ENCODE results near the gene CEP350. TPM values are rescaled to one million over a fixed set of nuclear protein-coding genes. Genes with fewer than 3 reads are reported as not detected.

The CEP350 gene
- polyA plus RNA-seq, 6 donors from 2014 or later = 5.5 to 78.9 (median 37.0) TPM

GRCh38 chr1:180136331-180136967 is 181.8 kb downstream of the CEP350 start:
- Mint-ChIP-seq H3K27me3 (peaks cover 14 to 50% (median 41%) of the 10 kb centered on the region in 3 donors), H3K27ac (peak overlapping the region in 1 of 6 donors; percentile 30), H3K36me3 (peaks cover 9 to 17% of the 10 kb centered on the region in 2 donors), H3K4me1 (no peaks in the 10 kb centered on the region), H3K9me3 (peaks cover 5 to 17% (median 9%) of the 10 kb centered on the region in 7 donors), H3K4me3 (no peak overlapping the region)
- ATAC-seq (ENCODE audit: low read depth in 2 of 2) (no peak), DNase-seq (no peak)

DNA sequence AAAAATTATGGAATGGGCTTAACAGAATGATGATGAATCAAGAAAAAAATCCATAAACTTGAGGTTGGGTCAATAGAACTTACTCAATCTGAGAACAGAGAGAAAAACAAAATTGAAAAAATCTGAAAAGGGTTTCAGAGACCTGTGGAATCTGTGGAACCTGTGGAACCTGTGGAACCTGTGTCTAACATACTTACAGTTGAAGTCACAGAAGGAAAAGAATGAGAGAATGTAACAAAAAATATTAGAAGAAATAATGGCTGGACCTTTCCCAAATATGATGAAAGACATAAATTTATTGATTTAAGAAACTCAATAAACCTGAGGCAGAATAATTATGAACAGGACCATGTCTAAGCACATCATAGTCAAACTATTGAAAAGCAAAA is 182.4 kb downstream of the CEP350 start:
- H3K4me1 Mint-ChIP-seq = no peaks in the 10 kb centered on the region
- peaks cover 5 to 17% (median 9%) of the 10 kb centered on the region in 7 donors for H3K9me3 Mint-ChIP-seq
- no peak overlapping the region for H3K27ac Mint-ChIP-seq
- peaks cover 9 to 12% of the 10 kb centered on the region in 2 donors for H3K36me3 Mint-ChIP-seq
- no peak for DNase-seq
- H3K27me3 Mint-ChIP-seq = peaks cover 14 to 45% (median 40%) of the 10 kb centered on the region in 3 donors
- ATAC-seq (ENCODE audit: low read depth in 2 of 2) = no peak
- H3K4me3 Mint-ChIP-seq = no peak overlapping the region

GRCh38 chr1:180137776-180138175 is 183.2 kb downstream of the CEP350 start:
- no peak for DNase-seq
- H3K4me1 Mint-ChIP-seq = no peaks in the 10 kb centered on the region
- peaks cover 14 to 36% (median 36%) of the 10 kb centered on the region in 3 donors for H3K27me3 Mint-ChIP-seq
- no peak overlapping the region for H3K27ac Mint-ChIP-seq
- no peak overlapping the region for H3K4me3 Mint-ChIP-seq
- H3K36me3 Mint-ChIP-seq = peaks cover 9 to 10% of the 10 kb centered on the region in 2 donors
- peaks cover 5 to 17% (median 9%) of the 10 kb centered on the region in 7 donors for H3K9me3 Mint-ChIP-seq
- no peak for ATAC-seq (ENCODE audit: low read depth in 2 of 2)

- Mint-ChIP-seq H3K27ac (no peak overlapping the region), H3K9me3 (peaks cover 4 to 9% (median 9%) of the 10 kb centered on the region in 7 donors), H3K27me3 (peaks cover 9 to 30% (median 17%) of the 10 kb centered on the region in 3 donors), H3K4me3 (no peak overlapping the region), H3K4me1 (no peaks in the 10 kb centered on the region), H3K36me3 (peaks cover 7 to 9% of the 10 kb centered on the region in 2 donors)
- no peak for DNase-seq
- ATAC-seq (ENCODE audit: low read depth in 2 of 2) = no peak
Observed at GRCh38 chr1:180141381-180141934, 186.8 kb downstream of the CEP350 start.

DNA sequence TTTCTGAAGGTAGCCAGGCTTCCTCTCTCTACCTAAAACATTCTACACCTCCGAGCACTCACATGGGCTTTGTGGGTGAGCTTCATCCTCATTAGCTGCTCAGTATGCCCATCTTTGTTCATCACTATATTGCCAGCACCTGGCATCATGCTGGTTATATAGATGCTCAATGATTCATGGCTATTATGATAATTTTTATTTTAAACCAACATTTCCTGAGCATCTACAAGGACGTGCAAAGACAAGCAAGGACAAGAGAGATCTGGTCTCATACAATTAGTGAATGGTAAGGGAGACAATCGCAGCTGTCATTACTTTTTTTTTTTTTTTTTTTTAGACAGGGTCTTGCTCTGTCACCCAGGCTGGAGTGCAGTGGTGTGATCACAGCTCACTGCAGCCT is 188.7 kb downstream of the CEP350 start:
- Mint-ChIP-seq H3K4me3 (no peak overlapping the region), H3K36me3 (no peaks in the 10 kb centered on the region), H3K27ac (no peak overlapping the region), H3K9me3 (peaks cover 0 to 2% (median 0%) of the 10 kb centered on the region in 7 donors), H3K27me3 (peaks cover 9 to 24% (median 9%) of the 10 kb centered on the region in 3 donors), H3K4me1 (no peaks in the 10 kb centered on the region)
- DNase-seq = no peak
- ATAC-seq (ENCODE audit: low read depth in 2 of 2) = no peak

DNA sequence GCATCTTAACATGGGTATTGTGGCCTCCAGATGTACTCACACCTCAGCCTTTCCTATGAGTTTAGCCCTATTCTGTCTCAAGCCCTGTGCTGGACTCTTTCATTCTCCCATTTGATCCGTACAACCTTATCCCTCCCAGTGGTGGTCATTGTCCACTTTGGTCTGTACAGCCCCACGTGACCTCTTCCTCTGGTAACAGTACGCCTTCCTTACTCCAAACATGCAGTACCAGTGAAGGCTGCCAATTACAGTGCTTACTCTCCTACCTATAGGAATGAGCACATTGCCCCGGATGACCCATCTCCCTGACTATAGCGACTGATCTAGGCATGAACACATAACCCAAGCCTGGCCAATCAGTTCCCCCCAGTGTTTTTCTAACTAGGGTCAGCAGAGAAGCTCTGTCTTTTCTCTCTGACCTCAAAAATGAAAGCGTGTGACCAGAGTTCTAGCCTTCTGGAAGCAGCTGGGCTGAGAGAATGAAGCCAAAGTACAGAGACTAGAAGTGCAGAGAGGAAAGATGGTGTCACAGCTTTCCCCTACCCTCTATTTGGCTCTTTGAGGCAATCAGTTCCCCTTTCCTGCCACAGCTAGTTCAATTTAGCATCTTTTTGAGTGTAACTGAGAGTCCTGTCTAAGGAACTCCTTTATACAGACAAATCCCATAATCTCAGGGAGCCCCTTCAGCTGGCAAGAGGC is 190.2 kb downstream of the CEP350 start:
- no peaks in the 10 kb centered on the region for H3K4me1 Mint-ChIP-seq
- H3K36me3 Mint-ChIP-seq = no peaks in the 10 kb centered on the region
- ATAC-seq (ENCODE audit: low read depth in 2 of 2) = no peak
- H3K4me3 Mint-ChIP-seq = peak overlapping the region in 1 of 8 donors; percentile 36
- H3K27ac Mint-ChIP-seq = no peak overlapping the region
- H3K9me3 Mint-ChIP-seq = no peaks in the 10 kb centered on the region
- H3K27me3 Mint-ChIP-seq = peaks cover 3 to 24% (median 12%) of the 10 kb centered on the region in 3 donors
- no peak for DNase-seq

DNA sequence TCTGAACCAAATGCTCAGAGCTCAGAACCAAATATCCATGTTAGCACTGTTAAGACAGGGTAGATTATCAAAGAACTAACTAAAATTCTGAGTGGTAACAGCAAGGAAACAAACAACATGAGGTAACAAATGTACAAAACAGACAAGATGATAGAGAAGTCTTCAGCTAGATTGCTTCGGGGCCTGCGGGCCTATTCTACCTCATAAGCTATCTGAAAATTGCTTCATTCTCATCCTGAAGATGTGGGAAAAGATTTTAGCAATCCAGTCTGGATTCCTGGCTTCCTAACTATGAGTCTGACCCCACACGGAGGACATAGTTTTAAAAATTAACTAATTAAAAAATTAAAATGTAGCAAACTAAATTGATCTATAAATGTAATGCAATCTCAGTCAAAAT is 190.8 kb downstream of the CEP350 start:
- no peak for DNase-seq
- no peaks in the 10 kb centered on the region for H3K9me3 Mint-ChIP-seq
- H3K27ac Mint-ChIP-seq = no peak overlapping the region
- no peak for ATAC-seq (ENCODE audit: low read depth in 2 of 2)
- H3K36me3 Mint-ChIP-seq = no peaks in the 10 kb centered on the region
- H3K27me3 Mint-ChIP-seq = peaks cover 5 to 24% (median 12%) of the 10 kb centered on the region in 3 donors
- no peaks in the 10 kb centered on the region for H3K4me1 Mint-ChIP-seq
- no peak overlapping the region for H3K4me3 Mint-ChIP-seq

- Mint-ChIP-seq H3K4me1 (peaks cover 9 to 14% (median 13%) of the 10 kb centered on the region in 3 donors), H3K4me3 (no peak overlapping the region), H3K9me3 (no peaks in the 10 kb centered on the region), H3K27ac (no peak overlapping the region), H3K27me3 (peaks cover 0 to 7% (median 5%) of the 10 kb centered on the region in 3 donors), H3K36me3 (no peaks in the 10 kb centered on the region)
- DNase-seq (no peak), ATAC-seq (ENCODE audit: low read depth in 2 of 2) (no peak)
Observed at GRCh38 chr1:180150982-180151381, 196.4 kb downstream of the CEP350 start.

- no peak for ATAC-seq (ENCODE audit: low read depth in 2 of 2)
- Mint-ChIP-seq H3K27me3 (peaks cover 0 to 7% (median 5%) of the 10 kb centered on the region in 3 donors), H3K4me3 (peak overlapping the region in 1 of 8 donors; percentile 79), H3K27ac (no peak overlapping the region), H3K4me1 (peaks cover 14 to 20% (median 18%) of the 10 kb centered on the region in 3 donors), H3K36me3 (no peaks in the 10 kb centered on the region), H3K9me3 (no peaks in the 10 kb centered on the region)
- DNase-seq = no peak
Observed at GRCh38 chr1:180151508-180151907, 196.9 kb downstream of the CEP350 start.

DNA sequence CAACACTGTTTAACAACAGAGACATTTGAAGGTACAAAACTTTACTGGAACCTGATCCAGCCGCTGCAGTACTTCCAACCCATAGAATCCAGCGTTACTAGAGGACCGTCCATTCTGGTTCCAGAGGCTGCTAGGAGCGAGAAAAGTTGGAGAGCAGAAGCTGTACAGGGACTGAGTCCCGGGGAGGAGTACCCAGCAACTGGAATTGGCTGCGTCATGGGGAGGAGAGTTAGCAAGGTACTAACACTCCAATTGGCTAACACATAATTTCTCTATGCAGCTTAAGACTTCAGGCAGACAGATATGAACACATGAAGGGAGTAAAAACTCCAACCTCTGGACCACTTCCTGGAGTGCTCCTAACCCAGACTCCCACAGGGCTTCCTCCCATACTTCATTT is 198.0 kb downstream of the CEP350 start:
- H3K36me3 Mint-ChIP-seq = no peaks in the 10 kb centered on the region
- H3K4me3 Mint-ChIP-seq = peak overlapping the region in 3 of 8 donors; percentile 17 to 79 (median 78)
- H3K27ac Mint-ChIP-seq = peak overlapping the region in 1 of 6 donors; percentile 44
- H3K9me3 Mint-ChIP-seq = no peaks in the 10 kb centered on the region
- H3K4me1 Mint-ChIP-seq = peaks cover 19 to 28% (median 23%) of the 10 kb centered on the region in 3 donors
- ATAC-seq (ENCODE audit: low read depth in 2 of 2) = no peak
- DNase-seq = no peak
- peaks cover 0 to 7% (median 5%) of the 10 kb centered on the region in 3 donors for H3K27me3 Mint-ChIP-seq

- H3K9me3 Mint-ChIP-seq = no peaks in the 10 kb centered on the region
- peaks cover 22 to 29% (median 25%) of the 10 kb centered on the region in 3 donors for H3K4me1 Mint-ChIP-seq
- H3K27me3 Mint-ChIP-seq = peaks cover 0 to 7% (median 5%) of the 10 kb centered on the region in 3 donors
- H3K27ac Mint-ChIP-seq = peak overlapping the region in 2 of 6 donors; percentile 42 to 44
- H3K4me3 Mint-ChIP-seq = peak overlapping the region in 5 of 8 donors; percentile 22 to 95 (median 79)
- DNase-seq = no peak
- H3K36me3 Mint-ChIP-seq = peaks cover 0 to under 1% of the 10 kb centered on the region in 2 donors
- ATAC-seq (ENCODE audit: low read depth in 2 of 2) = no peak
Observed at GRCh38 chr1:180153032-180153431, 198.4 kb downstream of the CEP350 start.

- no peak for DNase-seq
- peak overlapping the region; percentile 59 to 95 (median 80) for H3K27ac Mint-ChIP-seq
- H3K27me3 Mint-ChIP-seq = peaks cover 0 to 7% (median 5%) of the 10 kb centered on the region in 3 donors
Observed at GRCh38 chr1:180154003-180154324, 199.4 kb downstream of the CEP350 start.

GRCh38 chr1:180154325-180155181 is 199.9 kb downstream of the CEP350 start, which contains the start of gene QSOX1:
TSS of gene QSOX1 (plus strand) at chr1:180154869. CDS start at chr1:180154908, 39 bp downstream.
- DNase-seq = peak; percentile 81
- peak within 1 kb of the TSS; percentile 79 to 97 (median 95) for H3K4me3 Mint-ChIP-seq
- no peaks in the 10 kb centered on the region for H3K9me3 Mint-ChIP-seq
- H3K27ac Mint-ChIP-seq = peak within 1 kb of the TSS; percentile 79 to 95 (median 92)
- peaks cover 27 to 30% (median 29%) of the 10 kb centered on the region in 3 donors for H3K4me1 Mint-ChIP-seq
- peaks cover 0 to 4% of the 10 kb centered on the region in 2 donors for H3K36me3 Mint-ChIP-seq
- peak; percentile 91 to 92 for ATAC-seq (ENCODE audit: low read depth in 2 of 2)
- peaks cover 0 to 7% (median 5%) of the 10 kb centered on the region in 3 donors for H3K27me3 Mint-ChIP-seq

More at GRCh38 chr1:180154003-180154324, 199.4 kb downstream of the CEP350 start:
- peaks cover 0 to 4% of the 10 kb centered on the region in 2 donors for H3K36me3 Mint-ChIP-seq
- H3K4me3 Mint-ChIP-seq = peak overlapping the region; percentile 79 to 96 (median 94)
- no peaks in the 10 kb centered on the region for H3K9me3 Mint-ChIP-seq
- ATAC-seq (ENCODE audit: low read depth in 2 of 2) = no peak
- peaks cover 27 to 30% (median 29%) of the 10 kb centered on the region in 3 donors for H3K4me1 Mint-ChIP-seq

All from naive B cell (primary cell).